DND-41 (cell line): ENCODE results near the gene MESD.

Experiments used
- CTCF ChIP-seq: IDR thresholded peaks from 2 replicates; pipeline ENCODE4 v1.5.1; 2012; ENCODE audit warnings: borderline replicate concordance, low read length, moderate library complexity, mild to moderate bottlenecking; ENCODE audit not compliant: poor library complexity, severe bottlenecking; ENCODE audit errors: extremely low read depth
- EZH2 ChIP-seq: IDR thresholded peaks from 3 replicates; pipeline ENCODE4 v1.6.1; 2012; ENCODE audit warnings: borderline replicate concordance, low read depth, mild to moderate bottlenecking, moderate library complexity, low read length, inconsistent platforms; ENCODE audit not compliant: severe bottlenecking

- TF ChIP-seq CTCF (no peak), EZH2 (no peak)
Observed at GRCh38 chr15:80979538-80980200, 9.9 kb downstream of the MESD start.
